Fibroblast of gingiva (primary cell): ENCODE measurements around the gene MAPKBP1.

Experiments
- DNase-seq: peaks from one replicate; pipeline ENCODE4 v3.0.0-alpha.2; 2011; ENCODE audit warnings: low read depth

MAPKBP1 gene

DNA sequence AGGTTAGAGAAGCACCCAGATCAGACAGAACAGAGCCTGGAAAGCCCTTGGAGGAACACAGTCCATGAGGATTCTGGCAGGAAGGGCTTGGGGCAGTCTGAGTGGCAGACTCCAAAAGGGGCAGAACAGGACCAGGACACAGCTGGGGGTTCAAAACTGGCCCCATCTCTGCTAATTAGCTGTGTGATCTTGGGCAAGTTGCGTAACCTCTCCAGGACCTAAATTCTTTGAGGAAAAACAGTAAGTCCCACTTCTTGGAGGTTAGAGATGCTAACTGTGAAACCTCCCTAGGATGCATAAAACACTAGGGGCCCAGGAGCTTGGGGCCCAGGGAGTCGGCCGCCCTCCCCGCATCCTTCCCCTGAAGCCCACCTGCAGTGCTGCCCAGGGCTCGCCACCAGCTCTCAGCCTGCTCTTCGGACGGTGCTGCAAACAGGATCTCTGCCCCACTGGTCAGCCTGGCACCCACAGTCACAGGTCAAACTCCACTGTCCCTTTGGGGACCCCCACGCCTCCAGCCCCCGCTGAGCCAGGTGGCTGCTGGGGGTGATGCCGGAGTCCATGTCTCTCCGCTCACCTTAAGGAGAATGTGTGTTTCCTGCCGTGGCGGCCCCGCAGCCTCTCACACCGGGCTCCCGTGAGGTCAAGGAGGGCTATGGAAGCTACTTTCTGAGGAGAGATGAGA is 76.3 kb downstream of the MAPKBP1 start:
- no peak for DNase-seq

DNA sequence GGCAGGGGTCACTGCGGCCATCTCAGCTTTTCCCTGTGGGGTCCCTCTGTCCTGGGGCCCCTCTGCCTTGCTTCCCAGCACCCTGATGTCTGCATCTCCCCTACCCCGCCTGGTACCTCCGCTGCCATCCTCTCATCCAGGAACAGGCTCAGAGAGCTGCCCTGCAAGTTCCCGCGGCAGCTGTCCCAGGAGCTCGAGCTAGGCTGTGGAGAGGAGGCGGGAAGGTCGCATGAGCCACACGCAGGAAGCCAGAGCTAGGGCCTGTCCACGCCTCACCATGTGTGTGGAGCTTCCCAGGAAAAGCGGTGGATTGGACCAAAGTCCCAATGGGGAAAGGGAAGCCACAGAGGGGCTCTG is 76.9 kb downstream of the MAPKBP1 start:
- no peak for DNase-seq

DNA sequence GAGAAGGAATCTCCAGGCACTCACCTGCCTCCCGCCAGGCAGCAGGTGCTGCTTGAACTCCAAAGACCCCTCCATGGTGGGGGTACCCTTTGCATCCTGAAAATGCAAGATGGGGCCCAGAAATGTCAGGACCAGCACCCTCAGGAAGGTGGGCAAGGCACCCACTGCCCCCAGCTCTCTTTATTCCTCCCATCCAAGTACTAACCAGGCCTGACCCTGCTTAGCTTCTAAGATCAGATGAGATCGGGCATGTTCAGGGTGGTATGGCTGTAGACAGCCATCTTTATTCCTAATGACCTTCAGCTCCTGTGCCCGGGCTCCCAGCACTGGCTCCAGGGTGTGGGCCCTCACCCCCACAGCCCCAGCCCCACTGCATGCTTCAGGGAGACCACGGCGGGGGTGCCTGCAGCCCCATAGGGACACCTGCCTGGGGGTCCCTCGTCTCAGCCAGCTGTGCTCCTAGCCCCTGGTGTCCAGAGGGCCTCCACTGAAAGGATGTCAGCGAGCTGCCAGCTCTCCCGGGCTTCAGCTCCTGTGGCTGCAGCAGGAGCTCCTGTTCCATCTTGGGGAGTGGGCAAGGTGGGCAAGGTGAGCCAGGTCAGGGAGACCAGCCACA is 77.6 kb downstream of the MAPKBP1 start:
- no peak for DNase-seq

DNA sequence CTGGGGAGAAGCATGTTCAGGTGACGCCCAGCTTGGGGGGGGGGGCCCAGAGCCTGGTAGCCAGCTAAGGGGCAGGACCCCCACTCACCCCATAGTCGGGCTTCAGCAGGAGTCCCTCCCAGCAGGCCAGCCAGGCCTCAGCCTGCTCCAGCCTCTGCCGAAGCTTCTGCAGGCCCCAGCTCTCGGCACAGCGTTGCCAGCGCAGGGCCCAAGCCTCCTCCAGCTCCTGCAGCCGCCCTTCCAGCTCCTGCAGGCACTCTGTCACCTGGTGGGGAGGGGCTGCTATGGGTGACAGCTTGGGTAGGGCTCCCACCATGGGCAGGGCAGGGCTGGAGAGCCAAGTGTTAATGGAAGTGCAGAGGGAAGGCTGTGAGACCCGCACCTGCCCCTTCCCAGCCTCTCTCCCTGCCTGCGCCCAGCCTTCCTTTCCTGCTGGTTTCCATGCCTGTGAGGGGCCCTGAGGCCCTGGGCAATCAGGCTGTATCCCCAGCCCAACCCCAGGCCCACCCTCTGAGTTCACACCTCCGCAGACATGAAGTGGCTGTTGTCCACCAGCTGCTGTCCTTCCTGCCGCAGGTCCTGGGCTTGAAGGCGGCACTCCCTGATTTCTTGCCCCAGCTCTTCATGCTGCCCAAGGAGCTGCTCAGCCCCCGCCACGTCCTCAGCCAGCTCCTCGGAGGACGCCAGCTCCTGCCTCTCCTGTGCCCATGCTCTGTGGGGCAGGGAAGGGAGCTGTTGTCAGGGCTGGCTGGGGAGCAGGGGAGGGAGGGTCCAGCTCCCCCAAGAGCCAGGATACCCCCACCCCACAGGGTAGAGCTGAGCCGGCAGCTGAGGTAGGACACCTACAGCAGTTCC is 78.7 kb downstream of the MAPKBP1 start:
- no peak for DNase-seq

DNA sequence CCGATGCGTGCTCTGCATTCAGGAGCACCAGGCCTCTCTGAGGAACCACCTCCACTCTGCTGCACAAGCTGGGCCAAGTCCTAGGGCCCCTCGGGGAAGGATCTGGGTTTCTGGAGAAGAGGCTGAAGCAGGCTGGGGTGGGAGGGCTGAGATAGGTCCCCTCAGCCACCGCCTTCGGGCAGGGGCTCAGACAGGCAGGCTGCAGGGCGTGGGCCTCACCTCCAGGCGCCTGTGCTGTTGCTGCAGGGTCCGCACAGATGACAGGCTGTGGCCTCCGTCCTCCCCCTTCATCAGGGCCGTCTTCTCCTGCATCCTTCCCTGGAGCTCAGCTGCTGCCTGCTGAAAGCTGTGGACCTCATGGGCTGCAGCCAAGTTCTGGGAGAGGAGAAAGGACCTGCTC is 79.5 kb downstream of the MAPKBP1 start:
- no peak for DNase-seq

DNA sequence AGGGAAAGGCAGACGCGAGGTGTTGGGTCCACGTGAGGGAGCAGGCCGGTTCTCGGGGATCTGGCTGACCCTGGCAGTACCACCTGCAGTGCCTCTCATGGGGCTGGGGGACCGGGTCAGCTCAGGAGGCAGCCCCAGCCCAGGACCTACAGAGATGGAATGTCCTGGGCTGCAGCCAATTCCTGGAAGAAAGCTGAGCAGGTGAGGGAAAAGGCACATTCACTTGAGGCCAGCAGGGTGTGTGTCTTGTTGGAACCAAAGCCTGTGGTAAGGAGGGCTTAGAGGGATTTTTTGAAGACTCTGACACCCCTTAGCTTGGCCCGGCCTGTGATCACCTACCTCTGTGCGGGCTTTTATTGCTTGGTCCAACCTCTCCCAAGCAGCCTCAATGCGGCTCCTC is 80.2 kb downstream of the MAPKBP1 start:
- no peak for DNase-seq

DNA sequence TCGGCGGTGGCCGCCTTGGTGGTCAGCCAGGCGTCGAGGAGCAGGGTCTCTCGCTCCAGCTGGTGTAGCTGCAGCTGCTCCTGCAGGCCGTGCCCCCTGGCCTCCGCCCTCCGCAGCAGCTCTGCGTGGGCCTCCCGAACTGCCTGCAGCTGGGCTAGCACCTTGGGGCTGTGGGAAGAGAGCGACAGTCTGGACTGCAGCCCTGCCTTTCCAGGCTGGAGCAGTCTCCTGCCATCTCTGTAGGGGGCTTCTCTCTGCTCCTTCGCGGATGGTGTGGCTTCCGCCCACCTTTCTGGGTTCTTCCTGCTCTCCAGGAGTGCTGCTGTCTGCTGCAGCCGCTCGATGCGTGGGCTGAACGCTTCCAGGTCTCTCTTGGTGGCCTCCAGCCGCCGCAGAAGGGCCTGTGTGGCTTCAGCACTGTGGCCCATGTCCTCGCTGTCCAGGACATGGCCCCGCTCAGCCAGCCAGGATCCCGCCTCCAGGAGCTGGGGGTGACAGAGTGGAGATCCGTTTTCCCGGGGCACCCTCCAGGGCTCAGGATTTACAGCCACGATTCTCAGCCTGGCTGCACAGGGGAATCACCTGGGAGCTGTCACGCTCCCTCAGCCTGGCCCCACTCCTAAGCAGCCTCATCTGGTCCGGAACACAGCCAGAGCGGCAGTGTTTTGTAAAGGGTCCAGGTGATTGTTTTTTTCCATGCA is 81.1 kb downstream of the MAPKBP1 start:
- DNase-seq, result no peak

DNA sequence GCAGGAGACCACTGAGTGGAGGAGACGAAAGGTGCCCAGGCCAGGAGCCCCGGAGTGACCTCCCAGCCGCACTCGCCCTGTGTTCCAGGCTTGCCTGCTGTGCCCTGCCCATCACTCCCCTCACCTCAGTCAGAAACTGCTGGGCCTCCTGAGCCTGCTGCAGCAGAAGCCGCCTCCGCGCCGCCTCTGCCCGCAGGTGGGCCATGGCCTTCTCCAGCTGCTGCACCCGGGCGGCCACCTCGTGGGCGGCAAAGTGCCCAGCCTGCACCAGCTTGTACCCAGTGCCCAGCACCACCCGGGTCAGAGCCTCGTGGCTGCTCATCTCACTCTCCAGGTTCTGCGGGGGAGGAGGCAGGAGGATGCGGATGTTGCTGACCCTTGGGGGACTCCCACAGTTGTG is 82.0 kb downstream of the MAPKBP1 start:
- DNase-seq, result no peak

DNA sequence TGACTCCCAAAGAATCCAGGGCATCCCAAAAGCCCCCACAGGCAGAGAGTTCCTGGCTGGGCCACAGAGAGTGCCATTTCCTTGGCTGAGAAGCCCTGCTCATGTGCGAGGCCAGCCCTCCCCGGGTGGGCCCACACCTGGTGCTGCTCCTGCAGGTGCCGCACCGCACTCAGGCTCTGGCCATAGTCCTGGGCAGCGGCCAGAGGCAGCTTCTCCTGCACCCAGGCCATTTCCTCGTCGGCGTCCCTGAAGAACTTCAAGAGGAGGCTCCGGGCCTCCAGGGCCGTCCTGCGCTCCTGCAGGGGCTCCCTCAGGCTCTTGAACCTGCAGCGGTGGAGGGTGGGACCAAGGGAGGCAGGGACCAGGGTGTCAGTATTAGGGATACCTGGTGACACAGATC is 82.4 kb downstream of the MAPKBP1 start:
- DNase-seq, result no peak

DNA sequence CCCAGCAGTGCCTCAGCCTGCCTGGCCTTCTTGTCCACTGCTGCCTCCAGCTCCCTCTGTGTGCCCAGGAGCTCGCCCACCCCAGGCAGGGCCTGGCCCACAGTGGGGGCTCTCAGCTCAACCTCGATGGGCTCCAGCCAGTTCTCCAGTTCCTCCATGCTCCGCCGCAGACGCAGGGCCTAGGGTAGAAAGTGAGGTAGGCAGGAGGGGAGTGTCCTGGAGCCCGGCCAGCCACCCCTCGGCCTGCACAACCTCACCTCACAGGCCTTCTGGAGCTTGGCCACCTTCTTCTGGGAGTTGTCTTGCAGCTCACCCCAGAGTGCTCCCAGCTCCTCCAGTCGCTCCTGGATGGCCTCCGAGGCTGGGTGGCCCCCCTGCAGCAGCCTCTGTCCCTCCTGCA is 83.0 kb downstream of the MAPKBP1 start:
- DNase-seq, result no peak

DNA sequence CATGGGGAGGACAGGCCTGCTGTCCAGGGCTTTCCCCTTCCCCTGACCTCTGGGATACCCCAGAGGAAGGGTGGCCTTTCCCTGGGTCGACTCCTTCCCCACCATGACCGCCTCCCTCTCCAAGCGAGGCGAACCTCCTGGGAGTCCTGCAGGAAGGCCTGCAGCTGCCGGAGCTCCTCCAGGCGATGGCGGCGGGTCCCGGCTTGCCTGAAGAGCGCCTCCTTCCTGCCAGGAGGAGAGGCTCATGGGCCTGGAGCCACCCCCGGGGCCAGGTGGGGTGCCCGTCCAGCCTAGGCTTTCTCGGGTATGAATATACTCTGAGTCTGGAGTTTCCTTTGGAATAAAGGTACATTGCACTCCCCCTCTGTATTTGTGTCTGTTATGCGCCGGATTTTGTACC is 84.5 kb downstream of the MAPKBP1 start:
- DNase-seq, result no peak

DNA sequence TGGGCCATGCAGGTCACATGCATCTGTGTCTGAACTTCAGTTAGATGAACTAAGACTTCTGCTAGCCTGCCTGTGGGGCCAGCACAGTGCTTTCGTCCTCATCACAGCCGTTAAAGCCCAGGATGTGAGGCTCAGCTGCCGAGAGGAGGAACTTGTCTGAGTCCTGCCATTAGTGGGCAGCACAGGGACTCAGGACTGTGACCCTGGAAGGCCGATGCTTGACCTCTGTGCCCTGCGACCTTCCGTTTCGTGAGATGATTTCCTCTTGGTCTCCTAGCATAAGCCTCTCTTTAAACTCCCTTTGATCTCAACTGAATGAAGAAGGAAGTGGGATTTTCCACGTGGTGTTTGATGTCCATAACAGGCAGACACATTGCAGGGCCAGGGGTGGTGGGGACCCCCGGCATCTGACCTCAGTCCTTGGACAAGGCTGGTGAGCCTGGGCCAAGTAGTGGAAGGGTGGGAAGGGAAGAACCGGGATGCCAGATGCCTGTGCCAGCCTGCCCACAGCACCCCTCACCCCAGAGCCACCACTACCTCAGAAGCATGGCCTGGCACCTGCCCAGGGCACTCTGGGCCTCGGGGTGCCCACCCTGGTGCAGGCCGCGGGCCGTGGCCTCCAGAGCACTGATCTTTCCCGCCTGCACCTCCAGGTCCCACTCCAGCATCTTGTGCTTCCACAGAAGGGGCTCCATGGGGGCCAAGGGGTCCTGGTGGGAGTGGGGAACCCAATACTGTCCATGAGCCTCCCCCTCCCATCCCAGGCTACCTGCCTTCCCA is 86.0 kb downstream of the MAPKBP1 start:
- DNase-seq, result no peak

DNA sequence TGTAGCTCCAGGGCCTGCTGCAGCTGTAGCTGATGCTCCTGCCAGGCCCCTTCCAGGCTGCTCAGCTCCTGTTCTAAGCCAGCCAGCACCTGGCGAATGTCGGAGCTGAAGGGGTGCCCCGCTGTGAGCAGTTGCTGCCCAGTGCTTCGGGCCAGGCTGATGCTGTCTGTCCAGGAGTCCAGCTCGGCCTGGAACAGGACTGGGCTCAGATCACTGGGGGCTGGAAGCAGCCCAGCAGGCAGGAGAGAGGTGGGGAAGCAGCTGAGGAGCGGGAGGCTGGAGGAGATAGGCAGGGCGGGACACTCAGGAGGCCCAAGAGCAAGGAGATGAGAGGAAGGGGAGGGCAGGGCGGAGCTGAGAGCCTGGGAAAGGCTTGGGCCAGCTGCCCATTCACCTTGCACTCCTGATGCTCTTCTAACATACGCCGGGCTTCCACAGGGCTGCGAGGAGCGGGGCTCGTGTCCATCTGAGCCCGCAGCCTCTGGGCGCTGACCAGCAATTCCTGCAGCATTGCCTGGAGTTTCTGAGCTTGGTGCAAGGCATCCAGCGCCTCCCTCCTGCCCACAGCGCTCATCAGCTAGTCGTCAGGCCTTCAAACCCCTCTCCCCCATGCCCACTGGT is 87.6 kb downstream of the MAPKBP1 start:
- DNase-seq, result no peak

DNA sequence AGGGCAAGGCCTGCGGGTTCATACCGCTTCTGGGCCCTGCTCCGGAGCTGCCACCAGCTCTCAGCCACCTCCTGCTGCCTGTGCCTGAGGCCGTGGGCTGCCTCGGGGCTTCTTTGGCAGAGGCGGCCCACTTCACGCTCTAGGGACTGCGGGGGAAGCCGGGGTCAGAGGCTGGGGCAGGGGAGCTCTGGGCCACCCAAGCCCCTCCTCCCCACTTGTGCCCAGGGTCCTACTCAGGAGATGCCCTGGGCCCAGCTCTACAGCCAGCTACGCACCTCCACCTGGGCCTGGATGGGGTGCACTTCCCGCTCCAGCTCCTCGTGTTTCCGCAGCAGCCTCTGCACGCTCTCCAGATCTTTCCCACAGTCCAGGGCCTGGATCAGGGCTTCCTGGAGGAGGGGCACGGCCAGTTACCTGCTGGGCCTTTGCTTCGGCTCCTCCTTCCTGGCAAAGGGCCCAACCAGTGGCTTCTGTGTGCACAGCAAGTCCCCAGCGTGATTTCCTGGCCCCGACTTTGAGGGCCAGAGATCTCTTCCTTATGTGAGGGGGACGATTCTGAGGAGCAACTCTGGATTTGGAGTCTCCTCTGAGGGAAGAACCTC is 88.3 kb downstream of the MAPKBP1 start:
- DNase-seq, result no peak

DNA sequence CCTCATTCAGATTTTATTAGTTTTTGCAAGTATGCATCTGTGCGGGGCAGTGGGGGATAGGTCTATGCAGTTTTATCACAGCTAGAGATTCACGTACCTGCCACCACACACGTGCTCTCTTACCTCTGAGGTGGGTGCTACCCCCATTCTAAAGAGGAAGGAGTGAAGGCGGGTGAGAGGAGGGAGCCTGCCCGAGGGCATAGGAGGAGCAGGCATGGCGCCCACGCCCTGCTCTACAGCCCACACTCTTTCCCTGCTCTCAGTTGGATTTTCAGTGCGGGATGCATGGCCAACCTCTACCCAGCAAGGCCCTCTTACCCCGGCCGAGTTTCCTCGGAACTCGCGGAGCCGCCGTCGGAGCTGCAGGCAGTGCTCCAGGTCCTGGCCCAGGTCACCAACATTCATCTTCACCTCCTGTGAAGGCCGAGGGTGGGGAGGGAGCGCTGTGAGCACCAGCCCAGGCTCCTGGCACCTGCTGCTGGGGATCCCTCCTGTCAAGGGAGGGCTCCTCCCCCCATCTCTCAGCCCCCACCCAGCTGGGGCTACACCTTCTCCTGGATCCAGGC is 91.3 kb downstream of the MAPKBP1 start:
- no peak for DNase-seq

DNA sequence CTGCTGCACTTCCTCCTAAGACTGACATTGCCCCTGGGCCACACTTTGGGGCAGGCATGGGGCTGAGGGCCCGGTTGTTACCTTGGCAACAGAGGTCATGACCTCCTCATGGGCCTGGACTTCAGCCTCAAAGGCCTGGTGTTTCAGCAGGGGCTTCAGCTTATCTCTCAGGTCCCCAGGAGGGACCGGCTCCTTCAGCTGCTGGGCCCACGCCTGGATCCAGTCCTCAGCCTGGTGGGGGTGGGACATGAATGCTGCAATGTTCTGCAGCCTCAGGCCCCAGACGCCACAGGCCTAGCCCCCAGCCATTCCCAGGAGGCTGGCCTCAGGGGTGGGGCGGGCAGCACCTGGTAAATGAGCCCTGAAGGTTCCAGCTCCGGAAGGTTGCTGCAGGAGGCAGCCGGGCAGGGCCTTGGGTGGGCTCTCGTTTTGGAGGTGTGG is 92.0 kb downstream of the MAPKBP1 start:
- no peak for DNase-seq

DNA sequence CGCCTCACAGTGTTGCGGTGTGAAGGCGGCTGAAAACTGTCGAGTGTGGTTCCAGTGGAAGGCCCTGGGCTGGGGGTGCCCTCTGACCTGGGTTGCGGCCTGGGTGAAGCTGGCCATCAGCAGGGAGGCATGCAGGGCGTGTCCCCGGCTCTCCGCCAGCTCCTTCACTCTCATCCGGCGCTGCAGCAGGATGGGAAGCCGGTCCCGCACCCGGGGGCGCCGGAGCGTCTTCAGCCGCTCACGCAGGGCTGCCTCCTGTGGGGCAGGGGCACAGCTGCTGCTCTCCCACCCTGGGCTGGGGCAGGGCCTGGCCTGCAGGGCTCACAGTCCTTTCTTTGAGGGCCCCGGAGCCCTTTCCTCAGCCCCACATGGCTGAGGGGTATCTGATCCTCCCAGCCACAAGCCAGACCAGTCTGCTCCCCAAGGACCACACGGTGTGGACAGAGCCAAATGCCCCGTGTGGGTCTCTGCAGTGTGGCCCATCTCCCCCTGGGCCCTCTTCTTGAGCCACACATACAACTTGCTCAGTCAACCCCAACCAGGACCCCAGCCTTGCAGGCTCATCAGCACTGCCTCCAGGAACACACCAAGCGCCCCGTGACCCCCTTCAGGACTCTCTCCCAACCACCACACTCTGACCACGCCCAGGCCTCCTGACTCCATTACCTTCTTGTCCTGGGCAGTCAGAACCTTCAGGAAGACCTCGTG is 92.7 kb downstream of the MAPKBP1 start:
- no peak for DNase-seq

DNA sequence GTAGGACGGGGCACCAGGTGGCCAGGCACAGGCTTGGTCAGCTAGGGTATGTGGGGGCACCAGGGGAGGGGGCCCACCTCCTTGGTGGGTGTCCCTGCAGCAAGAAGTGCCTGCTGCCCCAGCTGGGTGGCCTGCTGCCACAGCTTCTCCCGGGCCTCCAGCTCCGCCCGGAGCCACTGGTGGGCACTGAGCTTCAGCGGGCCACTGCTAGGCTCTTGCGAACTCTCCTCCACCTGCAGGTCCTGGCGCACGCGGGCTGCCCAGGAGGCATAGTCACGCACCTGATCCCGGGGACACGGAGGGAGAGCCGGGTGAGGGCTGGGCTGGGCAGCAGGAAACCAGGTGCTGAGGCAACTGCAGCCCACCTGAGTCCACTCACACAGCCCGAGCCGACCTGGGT is 94.0 kb downstream of the MAPKBP1 start:
- no peak for DNase-seq

DNA sequence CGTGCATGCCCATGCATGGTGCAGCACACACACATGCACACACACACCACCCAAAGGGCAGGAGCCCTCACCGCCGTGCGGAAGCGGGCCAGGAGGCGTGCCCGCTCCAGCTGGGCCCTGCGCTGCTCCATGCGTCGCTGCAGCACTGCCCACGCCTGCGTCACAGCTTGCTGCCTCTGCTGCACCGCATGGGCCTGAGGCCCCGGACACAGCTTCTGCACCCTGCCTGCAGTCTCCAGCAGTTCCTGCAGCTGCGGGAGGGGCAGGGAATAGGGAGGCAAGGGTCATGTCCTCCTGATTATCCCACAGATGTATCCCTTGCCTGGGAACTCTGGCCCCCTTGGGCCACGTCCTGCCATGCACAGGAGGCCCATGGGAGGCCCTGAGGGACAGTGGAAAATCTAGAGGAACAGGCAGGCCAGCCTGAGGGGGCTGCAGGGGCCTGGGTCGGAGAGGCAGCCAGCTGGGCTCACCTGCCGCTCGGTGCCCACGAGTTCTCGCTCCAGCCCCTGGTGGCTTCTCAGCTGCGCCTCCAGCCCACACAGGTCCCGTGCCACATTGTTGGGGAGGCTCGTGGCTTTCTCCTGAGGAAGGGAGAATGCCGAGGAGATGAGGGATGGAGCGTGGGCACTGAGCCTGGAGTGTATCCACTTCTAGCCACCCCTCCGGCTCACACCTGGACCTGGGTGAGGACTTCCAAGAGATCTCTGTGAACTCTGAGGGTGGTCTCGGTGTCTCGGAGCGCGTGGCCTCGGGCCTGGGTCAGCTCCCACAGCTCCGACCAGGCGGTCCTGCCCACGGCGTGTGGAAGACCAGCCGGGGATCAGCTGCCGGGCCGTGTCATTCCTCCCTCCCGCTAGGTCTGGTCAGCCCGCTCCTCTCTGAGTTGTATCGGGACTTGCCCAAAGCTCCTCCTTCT is 95.7 kb downstream of the MAPKBP1 start:
- no peak for DNase-seq
